Fibroblast of skin of right quadriceps (primary cell): ENCODE measurements around the gene TTN.

Source experiments
- DNase-seq: peaks from one replicate; pipeline ENCODE4 v3.0.0-alpha.2; 2013

TTN gene

DNA sequence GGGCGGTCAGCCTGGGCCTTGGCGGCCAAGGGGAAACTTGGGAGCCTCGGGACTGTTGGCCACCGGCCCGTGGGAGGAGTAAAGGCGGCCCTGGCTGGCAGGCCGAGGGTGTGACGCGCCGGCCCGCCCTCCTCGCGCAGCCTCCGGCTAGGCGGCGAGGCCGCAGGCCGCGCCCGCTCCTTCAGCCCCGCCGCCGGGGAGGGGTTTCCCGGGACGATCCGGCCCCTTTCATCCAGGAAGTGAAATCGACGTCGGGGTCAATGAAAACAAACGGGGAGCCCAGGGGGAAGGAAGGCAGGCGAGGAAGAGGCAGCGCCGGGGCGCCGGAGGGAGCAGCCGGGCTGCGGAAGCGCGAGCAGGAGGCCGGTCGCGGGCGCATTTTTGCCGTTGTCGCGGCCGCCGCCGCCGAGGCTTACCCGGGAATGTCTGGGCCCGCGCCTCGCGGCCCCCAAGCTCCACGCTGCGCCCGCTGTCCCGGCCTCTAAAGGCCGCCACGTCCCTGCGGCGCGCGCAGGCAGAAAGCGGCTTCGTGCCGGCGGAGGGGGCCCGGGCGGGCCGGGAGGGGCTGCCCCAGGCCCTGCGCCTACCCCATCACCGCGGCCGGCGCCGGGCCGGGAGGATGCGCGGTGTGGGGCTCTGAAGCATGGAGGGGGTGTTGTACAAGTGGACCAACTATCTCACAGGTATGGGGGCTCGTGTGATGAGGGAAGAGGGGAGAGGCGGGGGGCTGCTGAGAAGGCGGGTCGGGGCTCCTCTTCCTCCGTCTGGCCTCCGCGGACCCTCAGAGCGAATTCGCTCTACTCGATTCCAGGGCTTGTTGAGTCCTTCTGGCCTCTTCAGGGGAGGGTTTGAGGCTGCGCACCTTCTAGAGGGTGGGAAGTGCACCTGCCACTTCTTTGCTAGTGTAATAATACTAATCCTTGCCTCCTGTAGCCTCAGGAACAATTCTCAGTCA lies 326.7 kb downstream of the TTN start, which contains the start of gene PLEKHA3:
TSS of gene PLEKHA3 (plus strand) at position 231 of the 955 bp plus-strand sequence. CDS start at position 644, 413 bp downstream.
- DNase-seq, result peak; percentile 93

DNA sequence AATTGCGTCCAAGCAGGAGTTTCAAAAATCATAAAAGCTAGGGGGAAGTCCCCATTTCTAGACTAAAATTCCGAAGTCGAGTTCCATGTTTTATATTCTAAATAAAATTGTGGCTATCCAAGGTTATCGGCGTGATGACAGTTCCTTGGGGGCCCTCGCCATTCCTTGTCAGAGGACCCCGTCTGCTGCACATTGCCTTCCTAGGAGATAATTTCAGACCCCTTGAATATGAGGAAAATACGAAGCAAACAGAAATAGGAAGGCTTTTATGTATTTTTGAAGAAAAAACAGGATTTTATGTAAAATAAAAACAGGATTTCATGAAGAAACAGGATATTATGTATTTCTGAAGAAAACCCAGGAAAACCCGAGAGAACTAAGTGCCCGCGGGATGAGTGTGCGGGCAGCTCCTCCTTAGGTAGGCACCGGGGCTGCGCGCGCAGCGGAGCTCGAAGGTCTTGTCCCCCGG lies 327.4 kb downstream of the TTN start:
- DNase-seq, result no peak

DNA sequence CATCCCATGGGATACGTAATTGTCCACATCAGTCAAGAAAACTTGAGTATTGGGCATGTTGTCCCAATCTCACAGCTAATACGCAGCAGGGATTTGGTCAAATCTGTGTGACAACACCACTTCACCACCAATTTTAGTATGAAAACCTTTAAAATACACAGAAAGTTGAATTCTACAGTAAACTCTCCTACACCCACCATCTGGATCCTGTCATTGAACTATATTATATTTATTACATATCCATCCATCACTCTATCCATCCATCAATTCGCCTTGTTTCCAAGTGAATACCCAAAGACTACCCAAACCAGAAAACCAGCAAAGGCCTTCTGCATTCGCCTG lies 328.0 kb downstream of the TTN start:
- no peak for DNase-seq

DNA sequence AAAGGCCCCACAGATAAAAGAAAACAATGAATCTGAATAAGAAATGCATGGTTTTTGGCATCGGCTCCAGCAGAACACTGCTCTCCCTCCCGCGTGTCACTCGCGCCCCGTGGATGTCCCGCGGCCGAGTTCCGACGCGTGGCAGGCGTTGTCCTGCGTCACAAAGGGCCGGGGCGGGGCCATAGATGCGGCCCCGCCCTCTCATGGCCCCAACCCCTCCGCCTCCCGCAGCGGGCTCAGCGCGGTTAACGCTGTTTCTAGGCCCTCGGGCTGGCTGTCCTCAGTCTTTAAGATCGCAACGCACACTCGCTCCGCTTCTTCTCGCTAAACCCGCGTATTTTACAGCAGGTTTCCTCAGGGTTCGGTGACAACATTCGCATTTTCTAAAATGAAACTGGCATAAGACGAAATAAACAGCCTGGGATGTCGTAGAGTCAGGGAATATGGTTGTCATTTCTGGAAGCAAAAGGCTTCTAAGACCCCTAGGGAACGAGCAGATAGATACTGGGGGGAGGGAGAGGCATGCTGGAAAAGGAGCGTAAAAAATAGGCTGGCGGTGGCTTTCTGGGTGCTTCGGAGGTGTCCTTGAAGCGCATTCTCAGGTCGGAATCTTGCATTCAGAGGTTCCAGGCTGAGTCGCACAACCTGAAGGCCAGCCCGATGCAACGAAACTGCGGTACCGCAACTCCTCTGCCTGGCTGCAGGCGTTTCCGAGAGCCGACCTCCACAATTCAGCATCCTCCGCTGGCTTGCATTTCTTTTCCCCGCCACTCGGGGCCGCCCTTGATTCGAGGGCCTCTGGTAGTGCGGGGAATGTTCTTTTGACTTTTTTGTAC lies 328.6 kb downstream of the TTN start, which contains the start of gene FKBP7:
TSS of gene FKBP7 (minus strand) at position 162 of the 836 bp plus-strand sequence. CDS start at position 61, 101 bp downstream.
- peak; percentile 82 for DNase-seq

DNA sequence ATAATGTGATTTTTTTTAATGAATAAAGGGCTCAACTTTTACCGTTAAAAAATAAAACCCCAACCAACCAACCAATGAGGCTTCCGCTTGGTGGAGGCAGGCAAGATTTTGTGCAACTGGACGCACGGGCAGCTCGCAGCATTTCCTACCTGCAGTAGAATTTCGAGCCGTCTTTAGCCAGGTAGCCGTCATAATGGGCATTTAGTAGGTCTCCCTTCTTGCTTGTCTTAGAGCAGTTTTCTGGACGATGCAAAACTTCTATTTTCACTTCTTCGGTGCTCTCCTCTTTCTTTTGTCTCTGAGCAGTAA lies 329.1 kb downstream of the TTN start:
- peak; percentile 9 for DNase-seq

DNA sequence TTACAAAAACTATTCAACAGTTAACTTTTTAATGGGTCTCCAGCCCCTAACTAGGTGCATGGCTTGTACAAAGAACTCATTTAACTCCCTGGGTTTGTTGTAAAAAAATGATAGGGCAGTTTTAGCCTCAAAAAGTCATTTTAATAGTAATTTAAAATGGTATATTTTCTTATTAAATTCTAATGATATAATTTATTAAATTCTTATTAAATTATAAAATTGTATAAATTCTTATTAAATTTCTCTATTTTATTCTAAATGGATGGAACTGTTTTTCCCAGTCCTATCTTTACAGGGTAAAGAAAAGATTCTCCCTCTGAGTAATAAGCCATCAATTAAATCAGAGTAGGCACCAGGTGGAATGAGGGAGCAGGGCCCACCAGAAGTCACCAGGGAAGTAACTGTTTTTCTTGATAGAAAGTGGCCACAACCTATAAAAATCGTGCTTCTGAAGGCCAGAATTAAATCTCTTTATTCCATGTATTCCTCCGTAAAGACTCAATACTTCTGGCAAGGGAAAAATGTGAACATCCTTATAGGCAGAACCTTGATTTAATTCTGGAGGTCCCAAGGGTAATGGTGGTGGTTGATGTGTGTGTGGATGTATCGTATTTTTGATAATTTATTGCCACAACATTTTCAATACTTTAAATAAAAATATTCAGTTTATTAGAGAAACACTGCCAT lies 329.6 kb downstream of the TTN start:
- peak; percentile 15 for DNase-seq

DNA sequence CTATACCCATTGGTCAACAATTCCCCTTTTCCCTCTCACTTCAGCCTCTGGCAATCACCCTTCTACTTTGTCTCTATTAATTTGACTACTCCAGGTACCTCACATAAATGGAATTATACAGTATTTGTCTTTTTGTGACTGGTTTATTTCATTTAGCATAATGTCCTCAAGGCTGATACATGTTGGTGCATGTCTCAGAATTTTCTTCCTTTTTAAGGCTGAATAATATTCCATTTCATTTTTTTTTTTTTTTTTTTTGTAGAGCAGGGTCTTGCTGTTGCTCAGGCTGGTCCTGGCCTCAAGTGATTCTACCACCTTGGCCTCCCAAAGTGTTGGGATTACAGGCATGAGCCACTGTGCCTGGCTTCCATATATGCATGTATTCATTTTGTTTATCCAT lies 330.7 kb downstream of the TTN start:
- DNase-seq, result no peak
